ENCODE measurements around the gene COX6B1.
A peak's percentile ranks its signal among the peaks of the same experiment; 100 is the strongest.

The COX6B1 gene

DNA sequence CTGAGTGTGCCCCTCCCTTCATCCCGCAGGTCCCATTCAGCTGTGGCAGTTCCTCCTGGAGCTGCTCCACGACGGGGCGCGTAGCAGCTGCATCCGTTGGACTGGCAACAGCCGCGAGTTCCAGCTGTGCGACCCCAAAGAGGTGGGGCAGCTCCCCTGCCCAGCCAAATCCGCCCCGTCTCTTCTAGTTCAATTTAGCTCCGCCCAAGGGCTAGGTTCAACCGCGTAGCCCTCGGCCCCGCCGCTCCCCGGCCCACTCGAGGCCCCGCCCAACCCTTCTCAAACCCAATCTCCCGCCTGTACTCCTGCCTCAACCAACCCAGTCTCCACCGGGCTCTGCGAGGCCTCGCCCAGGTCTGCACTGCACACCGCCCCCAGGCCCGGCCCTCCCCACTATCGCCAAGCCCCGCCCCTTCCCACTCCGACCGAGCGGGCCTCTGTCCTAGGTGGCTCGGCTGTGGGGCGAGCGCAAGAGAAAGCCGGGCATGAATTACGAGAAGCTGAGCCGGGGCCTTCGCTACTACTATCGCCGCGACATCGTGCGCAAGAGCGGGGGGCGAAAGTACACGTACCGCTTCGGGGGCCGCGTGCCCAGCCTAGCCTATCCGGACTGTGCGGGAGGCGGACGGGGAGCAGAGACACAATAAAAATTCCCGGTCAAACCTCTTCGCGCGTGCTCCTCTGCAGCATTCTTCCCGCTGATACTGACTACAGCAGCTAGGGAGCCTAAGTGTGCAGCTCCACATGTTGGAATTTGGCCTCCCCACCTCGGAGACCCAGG is 3.7 kb upstream of the COX6B1 start (continued):
- TF ChIP-seq ZEB2 (tag by site-specific recombination; IDR thresholded peaks at IDR 0.05) (peak; percentile 68), ZNF621 (tag by site-specific recombination; IDR thresholded peaks at IDR 0.05) (no peak), AEBP2 (tag by site-specific recombination; IDR thresholded peaks at IDR 0.05; ENCODE audit: borderline replicate concordance) (no peak), ZNF221 (tag by site-specific recombination; IDR thresholded peaks at IDR 0.05; ENCODE audit: borderline replicate concordance) (no peak), YY2 (tag by site-specific recombination; IDR thresholded peaks at IDR 0.05) (no peak), ZBTB20 (tag by site-specific recombination; IDR thresholded peaks at IDR 0.05) (peak; percentile 90), ZBTB48 (tag by site-specific recombination; IDR thresholded peaks at IDR 0.05) (no peak; the same call in 1 of the 2 replicates), ZNF664 (tag by site-specific recombination; IDR thresholded peaks at IDR 0.05) (no peak), ZXDB (tag by site-specific recombination; IDR thresholded peaks at IDR 0.05) (peak; percentile 42), ZNF311 (tag by site-specific recombination; IDR thresholded peaks at IDR 0.05; ENCODE audit: borderline replicate concordance) (no peak), SP7 (tag by site-specific recombination; IDR thresholded peaks at IDR 0.05) (peak; percentile 39), ZNF24 (tag by site-specific recombination; IDR thresholded peaks at IDR 0.05) (peak; percentile 24), ZNF792 (tag by site-specific recombination; IDR thresholded peaks at IDR 0.05) (no peak), ZNF19 (tag by site-specific recombination; IDR thresholded peaks at IDR 0.05; ENCODE audit: low read depth) (no peak), ZNF341 (tag by site-specific recombination; IDR thresholded peaks at IDR 0.05; ENCODE audit: low read depth) (peak; percentile 95), ZNF560 (tag by site-specific recombination; IDR thresholded peaks at IDR 0.05; ENCODE audit: borderline replicate concordance) (no peak), ZFP41 (tag by site-specific recombination; IDR thresholded peaks at IDR 0.05; ENCODE audit: borderline replicate concordance) (no peak), ZNF16 (tag by site-specific recombination; IDR thresholded peaks at IDR 0.05; ENCODE audit: low read depth) (no peak), ZNF768 (tag by site-specific recombination; IDR thresholded peaks at IDR 0.05) (no peak), ZNF214 (tag by site-specific recombination; IDR thresholded peaks at IDR 0.05; ENCODE audit: borderline replicate concordance) (no peak), GLIS1 (tag by site-specific recombination; IDR thresholded peaks at IDR 0.05) (peak; percentile 58), ZNF658 (tag by site-specific recombination; IDR thresholded peaks at IDR 0.05) (no peak), ZNF37A (tag by site-specific recombination; IDR thresholded peaks at IDR 0.05) (no peak), ZNF202 (tag by site-specific recombination; IDR thresholded peaks at IDR 0.05; ENCODE audit: borderline replicate concordance) (no peak), ZNF544 (tag by site-specific recombination; IDR thresholded peaks at IDR 0.05) (no peak), ZNF707 (tag by site-specific recombination; IDR thresholded peaks at IDR 0.05) (no peak)
- TF ChIP-seq, protein P1, sequence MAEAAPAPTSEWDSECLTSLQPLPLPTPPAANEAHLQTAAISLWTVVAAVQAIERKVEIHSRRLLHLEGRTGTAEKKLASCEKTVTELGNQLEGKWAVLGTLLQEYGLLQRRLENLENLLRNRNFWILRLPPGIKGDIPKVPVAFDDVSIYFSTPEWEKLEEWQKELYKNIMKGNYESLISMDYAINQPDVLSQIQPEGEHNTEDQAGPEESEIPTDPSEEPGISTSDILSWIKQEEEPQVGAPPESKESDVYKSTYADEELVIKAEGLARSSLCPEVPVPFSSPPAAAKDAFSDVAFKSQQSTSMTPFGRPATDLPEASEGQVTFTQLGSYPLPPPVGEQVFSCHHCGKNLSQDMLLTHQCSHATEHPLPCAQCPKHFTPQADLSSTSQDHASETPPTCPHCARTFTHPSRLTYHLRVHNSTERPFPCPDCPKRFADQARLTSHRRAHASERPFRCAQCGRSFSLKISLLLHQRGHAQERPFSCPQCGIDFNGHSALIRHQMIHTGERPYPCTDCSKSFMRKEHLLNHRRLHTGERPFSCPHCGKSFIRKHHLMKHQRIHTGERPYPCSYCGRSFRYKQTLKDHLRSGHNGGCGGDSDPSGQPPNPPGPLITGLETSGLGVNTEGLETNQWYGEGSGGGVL (tag by site-specific recombination; IDR thresholded peaks at IDR 0.05): no peak
- TF ChIP-seq, protein P2, sequence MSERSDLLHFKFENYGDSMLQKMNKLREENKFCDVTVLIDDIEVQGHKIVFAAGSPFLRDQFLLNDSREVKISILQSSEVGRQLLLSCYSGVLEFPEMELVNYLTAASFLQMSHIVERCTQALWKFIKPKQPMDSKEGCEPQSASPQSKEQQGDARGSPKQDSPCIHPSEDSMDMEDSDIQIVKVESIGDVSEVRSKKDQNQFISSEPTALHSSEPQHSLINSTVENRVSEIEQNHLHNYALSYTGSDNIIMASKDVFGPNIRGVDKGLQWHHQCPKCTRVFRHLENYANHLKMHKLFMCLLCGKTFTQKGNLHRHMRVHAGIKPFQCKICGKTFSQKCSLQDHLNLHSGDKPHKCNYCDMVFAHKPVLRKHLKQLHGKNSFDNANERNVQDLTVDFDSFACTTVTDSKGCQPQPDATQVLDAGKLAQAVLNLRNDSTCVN (tag by site-specific recombination; optimal IDR thresholded peaks at IDR 0.05): peak; percentile 86
- TF ChIP-seq, protein P3, sequence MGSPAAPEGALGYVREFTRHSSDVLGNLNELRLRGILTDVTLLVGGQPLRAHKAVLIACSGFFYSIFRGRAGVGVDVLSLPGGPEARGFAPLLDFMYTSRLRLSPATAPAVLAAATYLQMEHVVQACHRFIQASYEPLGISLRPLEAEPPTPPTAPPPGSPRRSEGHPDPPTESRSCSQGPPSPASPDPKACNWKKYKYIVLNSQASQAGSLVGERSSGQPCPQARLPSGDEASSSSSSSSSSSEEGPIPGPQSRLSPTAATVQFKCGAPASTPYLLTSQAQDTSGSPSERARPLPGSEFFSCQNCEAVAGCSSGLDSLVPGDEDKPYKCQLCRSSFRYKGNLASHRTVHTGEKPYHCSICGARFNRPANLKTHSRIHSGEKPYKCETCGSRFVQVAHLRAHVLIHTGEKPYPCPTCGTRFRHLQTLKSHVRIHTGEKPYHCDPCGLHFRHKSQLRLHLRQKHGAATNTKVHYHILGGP (tag by site-specific recombination; IDR thresholded peaks at IDR 0.05): no peak
- TF ChIP-seq, protein P4, sequence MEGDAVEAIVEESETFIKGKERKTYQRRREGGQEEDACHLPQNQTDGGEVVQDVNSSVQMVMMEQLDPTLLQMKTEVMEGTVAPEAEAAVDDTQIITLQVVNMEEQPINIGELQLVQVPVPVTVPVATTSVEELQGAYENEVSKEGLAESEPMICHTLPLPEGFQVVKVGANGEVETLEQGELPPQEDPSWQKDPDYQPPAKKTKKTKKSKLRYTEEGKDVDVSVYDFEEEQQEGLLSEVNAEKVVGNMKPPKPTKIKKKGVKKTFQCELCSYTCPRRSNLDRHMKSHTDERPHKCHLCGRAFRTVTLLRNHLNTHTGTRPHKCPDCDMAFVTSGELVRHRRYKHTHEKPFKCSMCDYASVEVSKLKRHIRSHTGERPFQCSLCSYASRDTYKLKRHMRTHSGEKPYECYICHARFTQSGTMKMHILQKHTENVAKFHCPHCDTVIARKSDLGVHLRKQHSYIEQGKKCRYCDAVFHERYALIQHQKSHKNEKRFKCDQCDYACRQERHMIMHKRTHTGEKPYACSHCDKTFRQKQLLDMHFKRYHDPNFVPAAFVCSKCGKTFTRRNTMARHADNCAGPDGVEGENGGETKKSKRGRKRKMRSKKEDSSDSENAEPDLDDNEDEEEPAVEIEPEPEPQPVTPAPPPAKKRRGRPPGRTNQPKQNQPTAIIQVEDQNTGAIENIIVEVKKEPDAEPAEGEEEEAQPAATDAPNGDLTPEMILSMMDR (tag by site-specific recombination; IDR thresholded peaks at IDR 0.05): 0 out of 2 replicates have a peak, but pooled peaks have one; percentile 15
- TF ChIP-seq, protein P5, sequence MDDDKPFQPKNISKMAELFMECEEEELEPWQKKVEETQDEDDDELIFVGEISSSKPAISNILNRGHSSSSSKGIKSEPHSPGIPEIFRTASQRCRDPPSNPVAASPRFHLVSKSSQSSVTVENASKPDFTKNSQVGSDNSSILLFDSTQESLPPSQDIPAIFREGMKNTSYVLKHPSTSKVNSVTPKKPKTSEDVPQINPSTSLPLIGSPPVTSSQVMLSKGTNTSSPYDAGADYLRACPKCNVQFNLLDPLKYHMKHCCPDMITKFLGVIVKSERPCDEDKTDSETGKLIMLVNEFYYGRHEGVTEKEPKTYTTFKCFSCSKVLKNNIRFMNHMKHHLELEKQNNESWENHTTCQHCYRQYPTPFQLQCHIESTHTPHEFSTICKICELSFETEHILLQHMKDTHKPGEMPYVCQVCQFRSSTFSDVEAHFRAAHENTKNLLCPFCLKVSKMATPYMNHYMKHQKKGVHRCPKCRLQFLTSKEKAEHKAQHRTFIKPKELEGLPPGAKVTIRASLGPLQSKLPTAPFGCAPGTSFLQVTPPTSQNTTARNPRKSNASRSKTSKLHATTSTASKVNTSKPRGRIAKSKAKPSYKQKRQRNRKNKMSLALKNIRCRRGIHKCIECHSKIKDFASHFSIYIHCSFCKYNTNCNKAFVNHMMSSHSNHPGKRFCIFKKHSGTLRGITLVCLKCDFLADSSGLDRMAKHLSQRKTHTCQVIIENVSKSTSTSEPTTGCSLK (tag by site-specific recombination; IDR thresholded peaks at IDR 0.05): no peak

All from HEK293 (cell line).